Activated T-cell treated with anti-CD3 and anti-CD28 coated beads for 24 hours (primary cell): ENCODE results near the gene PBX1.

Experiments used
- DNase-seq: peaks from one replicate; pipeline ENCODE4 v3.0.0-alpha.2; 2020; ENCODE audit warnings: low read depth

The PBX1 gene

DNA sequence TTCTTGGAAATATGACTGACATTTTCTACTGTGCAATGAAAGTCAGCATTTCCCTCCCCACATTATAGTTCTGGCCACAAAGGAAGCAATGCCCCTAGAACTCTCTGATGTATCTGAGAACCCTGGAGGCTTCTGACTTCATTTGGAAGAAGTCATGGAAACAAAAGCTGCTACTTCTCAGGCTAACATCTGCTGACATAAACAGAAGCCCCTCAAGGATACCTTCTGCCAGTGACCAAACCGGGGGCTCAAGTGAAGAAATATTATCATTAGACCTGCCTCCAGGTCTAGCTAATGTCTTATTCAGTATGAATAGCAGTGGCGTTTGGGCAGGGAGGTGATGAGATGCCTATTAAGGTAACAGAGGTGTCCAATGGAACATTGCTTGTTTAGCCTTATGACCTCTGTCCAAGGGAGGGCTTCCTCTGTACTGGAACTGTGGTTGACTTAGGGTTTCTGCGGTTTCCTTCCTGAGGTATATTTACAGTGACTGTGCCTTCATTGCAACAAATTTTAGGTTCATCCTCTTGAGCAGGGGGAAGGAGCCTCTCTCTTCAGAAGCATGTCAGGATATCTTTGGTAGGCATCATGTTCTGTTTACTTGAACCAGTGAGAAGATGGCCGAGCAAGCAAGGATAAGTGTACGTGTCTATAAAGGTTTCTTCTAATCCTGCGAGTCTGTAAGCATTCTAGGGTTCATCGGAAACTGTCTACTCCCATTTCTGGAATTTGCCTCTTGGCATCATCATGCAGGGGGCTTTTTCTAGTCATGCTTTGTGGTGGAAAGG, 161.7 kb downstream of the PBX1 start:
- no peak for DNase-seq

DNA sequence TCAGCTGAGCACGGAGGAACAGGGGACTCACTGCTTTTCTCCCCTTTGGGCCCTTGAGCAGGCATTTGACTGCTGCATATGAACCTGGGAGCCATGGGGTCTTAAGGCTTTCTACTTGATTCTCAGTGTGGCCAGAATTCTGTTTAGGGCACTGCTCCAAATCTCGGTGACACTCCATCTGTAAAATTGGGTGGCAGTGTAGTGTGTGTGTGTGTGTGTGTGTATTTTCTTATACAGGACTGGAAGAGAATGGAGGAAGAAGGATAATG, 162.2 kb downstream of the PBX1 start:
- no peak for DNase-seq

DNA sequence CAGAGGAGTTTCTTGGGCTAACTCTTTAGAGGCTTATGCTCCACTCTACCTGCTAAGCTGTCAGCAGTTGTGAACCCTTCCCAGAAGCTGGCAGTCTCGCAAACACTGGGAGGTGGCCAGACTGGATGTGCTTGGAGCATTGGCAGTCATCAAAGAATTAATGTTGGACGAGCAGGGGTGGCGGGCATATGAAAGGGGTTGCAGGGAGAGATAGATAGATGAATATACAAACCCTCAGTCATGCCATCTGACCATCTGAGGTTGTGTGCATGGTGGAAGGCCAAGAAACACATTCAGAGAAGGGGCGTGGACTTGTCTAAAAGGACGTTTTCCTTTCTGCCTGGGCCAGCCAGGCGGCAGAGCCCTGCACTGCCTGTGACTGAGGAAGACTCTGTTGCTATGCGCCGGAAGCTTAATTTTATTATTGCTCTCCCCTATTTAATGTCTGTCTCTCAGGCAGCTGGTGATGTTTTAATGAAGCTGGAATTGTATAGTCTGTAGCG, 164.4 kb downstream of the PBX1 start:
- DNase-seq, result no peak

DNA sequence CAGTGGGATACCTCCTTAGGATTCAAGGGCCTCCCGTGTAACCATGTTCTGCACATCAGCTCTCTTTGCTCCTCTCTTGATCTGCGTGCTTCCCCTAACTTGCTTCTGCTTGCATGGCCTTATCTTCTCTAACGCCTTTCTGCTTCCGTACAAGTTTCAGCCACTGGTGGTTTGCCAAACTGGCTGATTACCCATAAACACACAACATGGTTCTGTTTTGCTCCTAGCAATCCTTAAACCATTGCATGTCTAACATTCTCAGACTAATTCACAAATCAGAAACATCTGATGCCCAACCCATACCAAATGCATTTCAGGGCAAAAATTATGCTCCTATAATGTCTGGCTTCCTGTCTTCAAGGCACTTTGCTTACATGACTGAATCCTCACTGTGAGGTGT, 166.4 kb downstream of the PBX1 start:
- DNase-seq, result no peak

DNA sequence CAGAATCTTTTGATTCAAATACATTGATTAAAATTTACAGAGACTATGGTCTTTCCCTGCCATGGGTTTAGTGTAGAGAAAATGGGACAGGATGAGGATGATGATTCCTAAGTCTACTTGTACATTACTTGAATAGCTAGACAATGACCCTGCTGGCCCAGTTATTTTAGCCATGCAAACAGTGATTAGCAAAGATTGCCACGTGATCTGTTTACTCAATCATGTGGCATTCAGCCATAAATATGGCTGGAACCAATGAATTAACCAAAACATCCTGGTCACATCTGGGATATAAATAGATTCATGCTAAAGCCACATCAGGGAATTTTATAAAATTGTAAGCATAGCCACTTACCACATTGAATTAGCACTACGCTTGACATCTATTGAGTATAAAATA, 167.3 kb downstream of the PBX1 start:
- DNase-seq, result no peak

DNA sequence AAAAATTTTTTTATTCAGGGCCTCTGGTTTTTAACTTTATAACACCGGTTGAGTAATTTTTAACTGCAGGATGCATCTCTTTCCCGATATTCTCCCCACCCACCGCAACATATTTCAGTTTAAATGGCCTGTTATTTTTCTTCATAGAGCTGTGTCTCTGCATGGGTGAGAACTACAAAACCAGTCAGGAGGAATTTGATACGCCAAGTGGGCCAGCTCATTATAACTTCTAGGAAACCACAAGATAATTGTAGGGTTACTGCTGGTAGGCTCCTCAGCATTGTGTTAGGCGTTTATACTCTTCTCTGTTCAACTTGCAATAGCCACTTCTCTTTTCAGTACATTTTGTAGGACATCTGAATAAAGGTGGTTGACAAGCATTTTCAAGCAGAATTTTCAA, 169.7 kb downstream of the PBX1 start:
- no peak for DNase-seq

DNA sequence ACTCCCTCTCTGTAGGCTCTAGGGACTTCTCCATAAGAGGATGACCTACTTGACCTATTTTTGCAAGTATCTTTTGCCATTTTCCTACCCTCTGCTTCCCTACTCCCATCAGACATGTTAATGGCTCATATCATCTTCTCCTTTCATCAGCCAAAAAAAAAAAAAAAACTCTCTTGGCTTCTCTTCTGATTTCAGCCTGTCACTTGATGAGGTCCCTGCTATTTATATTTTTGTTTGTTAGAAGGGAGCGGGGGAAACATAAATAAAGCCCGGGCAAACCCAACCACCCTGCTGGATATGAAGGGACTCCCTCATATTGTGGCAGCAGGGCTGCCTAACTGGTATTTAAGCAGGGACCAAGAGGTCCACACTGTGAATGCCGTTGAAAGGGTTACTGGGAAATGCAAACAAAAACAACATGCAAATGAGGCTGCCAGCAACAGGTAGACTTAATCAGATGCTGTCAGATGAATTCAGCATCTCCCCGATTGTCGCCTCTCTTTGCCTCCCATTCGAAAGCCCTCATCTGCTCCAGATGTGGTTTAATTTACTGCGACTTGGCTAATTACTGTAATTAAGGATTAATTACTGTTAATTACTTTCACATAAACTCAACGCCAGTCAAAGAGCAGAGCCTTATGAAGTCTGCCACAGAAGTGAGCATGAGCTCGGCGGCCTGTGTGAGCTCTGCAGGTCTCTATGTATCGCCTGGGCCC, 172.3 kb downstream of the PBX1 start:
- DNase-seq, result no peak

DNA sequence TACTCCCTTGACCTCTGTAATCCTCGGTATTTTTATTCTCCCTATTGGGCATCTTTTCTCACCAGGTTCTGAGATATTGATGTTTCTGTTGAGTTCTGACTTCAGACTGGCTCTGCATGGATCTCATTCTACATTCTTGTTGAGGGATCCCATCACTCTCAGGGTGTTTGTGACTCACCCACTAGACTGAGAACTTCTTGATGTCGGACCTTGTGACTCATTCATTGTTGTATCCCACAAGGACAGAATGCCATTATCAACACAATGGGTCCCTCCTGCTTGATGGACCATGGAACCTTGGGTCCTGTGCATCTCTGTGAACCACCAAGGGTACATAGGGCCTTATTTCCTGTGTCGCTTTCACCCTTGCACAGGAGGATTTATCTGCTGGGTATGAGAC, 174.1 kb downstream of the PBX1 start:
- no peak for DNase-seq

DNA sequence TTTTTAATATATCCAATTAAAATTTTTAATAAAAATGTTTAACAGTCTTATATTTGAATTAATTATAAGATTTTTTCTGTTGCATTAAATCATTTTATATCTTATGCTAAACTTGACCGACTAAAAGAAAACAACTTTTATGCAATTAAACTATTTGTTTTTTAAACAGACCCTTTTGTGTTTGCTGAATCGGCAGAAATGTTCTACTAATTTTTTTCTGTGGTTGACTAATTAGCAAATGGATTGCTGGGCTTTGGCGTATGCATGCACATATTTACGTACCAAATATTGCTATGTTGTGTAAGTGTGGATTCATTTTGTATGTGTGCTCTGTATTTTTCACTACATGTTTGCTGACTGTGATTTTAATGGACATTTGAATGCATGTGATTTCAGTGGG, 174.8 kb downstream of the PBX1 start:
- no peak for DNase-seq

DNA sequence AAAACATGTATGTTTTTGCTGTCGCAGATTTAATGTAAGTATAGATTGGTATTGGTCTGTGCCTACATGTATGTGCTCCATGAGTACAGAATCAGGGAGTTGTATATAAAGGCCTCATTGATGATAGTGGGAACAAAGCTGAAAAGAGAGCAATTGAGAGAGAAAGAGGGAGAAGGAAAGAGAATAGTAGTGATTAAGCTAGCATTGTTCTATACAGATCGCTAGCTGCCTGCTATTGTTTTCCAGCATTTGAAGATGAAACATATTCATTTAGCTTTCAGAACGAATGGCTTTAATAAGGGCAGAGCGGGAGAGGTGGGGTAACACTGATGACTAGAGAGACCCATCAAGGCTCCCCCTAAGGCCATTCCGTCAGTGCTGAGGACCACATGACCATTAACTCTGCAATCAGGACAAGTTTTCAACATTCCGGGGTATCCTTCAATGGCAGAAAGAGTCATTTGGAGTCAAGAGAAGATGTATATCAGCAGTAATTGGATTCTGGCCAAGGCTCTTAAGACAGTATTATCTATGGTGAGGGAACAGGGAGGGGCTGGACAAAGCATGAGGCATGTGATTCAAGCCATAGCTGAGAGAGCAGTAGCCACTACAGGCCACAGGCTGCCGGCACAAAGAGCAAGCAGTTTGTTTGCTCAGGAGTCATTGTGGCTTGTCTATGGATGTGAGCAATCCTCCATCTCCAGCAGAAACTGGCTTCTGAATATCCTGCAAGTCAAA, 176.5 kb downstream of the PBX1 start:
- no peak for DNase-seq

DNA sequence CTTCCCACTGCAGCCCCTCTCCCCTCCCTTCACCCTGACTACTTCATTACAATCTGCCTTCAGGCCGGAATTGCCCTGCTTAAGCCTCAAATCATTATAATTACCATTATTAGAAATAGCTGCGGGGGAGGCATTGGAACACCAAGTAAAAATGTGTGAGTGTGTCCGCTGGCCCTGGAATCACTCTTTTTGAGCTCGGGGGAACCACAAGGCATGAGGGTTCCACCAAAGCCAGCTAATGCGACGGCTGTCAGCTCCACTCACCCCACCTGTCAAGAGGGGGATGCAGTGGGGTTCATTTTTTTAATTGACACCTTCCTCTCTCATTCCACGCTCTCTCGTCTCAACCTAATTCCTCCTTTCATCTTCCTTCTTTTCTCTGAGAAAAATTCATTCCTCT, 177.2 kb downstream of the PBX1 start:
- DNase-seq, result no peak

DNA sequence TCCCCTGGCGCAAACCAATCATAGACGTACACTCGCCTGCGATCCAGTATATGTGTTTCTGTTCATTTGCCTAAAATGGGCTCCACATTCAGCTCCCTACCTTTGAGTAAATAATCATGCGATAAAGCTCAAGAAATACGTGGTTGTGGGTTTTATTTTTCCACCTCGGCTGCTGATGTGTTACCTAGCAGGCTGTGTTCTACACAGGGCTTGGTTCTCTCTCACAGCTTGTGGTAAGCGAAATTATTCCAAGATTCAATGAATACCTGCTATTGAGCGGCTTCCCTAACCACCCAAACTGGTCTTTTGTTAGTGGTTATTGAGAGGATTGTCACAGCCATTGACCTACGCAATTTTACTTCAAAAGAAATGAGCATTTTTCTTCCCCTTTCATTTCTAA, 180.2 kb downstream of the PBX1 start:
- no peak for DNase-seq

DNA sequence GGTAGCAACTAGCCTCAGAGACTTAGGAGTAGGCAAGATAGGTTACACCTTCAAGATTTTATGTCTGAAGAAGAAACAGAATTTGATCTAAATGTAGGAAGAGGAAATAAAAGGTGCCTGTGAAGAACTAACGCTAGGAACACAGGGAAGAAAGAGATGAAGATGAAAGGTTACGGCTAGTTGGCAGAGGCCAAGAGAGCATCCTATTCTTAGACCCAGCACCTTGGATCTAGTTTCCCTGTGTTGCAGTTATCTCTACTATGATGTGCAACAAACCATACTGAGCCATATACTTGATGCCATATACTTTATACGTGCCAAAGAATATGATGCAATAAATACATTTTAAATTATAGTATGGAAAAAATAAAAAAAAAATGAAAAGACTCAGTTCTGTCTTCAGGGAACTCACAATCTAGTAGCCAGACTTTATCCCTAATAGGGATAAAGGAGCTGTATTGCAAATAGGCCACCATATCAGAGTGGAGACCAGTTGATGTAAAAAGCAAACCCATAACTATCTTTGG, 181.1 kb downstream of the PBX1 start:
- DNase-seq, result no peak

DNA sequence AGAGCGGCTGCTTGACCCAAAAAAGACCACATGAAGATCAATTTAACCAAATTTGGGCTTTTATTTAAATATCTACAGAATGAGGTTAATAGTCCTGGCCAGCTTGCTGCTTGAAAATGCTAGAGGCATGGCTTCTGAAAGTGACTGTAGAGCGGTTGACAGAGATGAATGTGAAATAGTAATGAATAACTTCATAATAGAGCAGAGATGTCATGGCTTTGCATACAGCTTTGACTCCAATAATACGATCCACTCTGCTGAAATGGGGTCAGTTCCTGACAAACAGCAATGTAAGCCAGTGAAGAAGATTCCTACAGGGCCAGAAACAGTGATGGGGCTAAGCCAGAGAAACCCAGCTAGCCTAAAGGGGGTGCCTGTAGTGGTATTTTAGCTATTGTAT, 183.8 kb downstream of the PBX1 start:
- no peak for DNase-seq

DNA sequence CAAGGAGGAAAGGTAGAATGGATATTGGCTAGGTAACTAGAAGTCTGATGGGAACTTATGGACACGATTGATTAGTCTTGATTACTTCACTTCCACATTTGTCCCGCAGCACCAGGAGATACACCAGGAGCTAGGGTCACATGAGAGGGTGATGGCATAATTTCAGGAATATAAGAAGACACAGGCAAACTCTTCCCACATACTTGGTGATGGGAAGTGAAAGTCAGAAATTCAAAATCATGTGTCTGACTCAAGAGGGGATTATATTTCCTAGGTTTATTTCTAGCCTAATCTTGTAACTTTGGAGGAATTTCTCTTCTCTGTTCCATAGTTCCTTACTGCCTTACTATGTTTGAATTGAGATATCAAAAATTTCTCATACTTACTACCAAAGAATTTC, 185.0 kb downstream of the PBX1 start:
- no peak for DNase-seq

DNA sequence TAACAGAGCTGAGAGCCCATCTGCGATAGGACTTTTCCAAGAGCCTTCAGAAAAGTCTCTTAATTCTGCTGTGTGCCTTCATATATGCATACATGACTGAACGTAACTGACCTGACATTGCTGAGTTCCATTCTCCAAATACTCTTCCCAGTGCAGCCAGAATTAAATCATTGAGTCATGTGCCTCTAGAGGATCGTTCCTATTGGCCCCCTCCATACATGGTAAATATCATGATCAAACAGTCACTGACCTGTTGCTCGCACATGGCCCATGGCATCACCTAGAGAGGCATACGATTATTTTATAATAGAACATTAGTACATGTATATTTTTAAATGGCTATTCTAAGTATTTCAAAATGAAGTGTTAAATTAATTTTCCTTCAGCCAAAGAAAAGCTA, 186.8 kb downstream of the PBX1 start:
- no peak for DNase-seq

DNA sequence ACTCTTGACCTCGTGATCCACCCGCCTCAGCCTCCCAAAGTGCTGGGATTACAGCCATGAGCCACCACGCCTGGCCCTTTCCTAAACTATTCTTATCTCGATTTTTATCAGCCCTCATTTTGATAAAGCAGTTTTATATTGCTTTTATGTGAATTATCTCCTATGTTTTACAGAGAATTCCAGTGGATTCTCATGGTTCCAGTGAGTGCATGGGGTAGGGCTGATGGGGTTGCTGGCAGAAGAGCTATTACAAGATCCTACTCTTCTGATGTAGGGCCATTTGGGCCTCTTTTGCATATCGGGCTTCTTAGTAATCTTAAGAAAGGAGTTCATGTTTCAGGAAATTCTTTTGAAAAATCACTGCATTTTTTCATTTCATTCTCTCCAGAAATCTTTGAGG, 187.6 kb downstream of the PBX1 start:
- no peak for DNase-seq

DNA sequence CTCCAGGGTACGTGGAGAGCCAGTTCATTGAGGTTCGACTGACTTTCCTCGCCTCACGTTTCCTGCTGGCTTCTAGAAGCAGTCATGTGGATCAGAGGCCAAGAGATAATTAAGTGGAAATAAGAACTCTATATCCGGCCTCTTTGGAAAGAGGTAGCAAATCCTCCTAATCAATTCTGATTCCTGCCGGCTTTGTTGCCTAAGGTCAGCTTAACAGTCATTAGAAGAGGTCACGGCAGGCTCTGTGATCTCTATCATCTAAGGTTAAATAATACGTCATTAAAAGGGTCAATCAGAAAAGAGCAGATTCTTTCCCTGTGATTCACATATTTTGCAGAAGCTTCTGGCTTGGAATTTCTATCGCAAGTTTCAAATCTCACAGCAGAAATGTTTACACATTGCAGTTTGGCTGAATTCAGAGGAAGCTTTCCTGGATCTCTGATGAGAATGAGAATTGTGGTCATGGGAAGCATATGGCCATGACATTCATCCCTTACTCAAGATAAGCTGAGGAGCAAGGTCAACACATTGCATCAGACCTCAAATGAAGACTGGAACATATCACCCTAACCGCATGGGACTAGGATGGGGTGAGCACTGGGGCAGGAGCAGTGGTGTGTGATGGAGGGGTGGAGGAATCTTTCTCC, 189.4 kb downstream of the PBX1 start:
- DNase-seq, result no peak

DNA sequence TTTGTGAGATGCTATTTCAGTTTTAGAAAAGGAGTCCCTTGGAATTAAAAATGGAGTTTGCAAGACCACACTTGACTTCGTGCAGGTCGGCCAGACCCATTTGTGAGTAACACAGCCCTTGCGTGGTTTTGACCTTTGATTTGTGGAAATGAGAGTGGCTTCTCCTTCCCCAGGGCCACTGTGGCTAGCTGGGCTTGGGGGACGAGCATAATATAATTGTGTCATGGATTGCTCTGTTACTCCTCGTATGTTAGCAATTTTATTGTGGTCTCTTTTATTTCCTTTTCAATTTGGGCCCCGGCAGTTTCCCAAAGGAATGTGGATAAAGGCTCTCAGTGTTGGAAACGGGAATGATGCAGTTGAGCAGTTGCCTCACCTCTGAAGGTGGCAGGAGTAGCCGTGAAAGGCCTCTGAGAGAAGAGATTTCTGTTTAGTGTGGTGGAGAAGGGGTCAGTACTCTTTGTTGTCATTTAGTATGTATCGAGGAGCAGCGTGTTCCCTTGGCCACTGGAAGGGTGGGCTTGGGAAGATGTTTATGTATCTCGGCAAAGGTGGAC, 194.6 kb downstream of the PBX1 start:
- DNase-seq, result no peak

DNA sequence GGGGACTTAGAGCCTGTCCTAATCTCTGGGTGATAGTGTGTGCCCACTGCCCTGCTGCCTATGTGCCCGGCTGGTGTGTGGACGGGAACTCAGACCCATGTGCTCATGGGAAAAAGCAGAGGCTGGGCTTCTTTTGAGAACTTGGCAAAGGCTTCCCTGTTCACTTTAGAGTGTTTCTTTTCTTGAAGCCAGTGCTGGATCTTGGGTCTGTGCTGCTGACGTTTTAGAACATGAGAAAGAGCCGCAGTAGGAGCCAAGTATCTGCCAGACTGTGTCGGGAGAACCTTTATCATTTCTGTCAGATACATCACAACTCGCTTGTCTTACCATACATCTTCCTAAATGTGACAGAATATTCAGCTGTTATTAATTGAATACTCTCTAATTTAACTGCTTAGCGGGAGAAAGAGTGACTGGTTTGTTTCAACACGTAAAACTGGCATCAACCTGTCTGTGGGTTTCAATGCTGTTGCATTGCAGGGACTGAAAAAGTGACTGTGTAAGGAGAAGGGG, 195.2 kb downstream of the PBX1 start:
- DNase-seq, result no peak

DNA sequence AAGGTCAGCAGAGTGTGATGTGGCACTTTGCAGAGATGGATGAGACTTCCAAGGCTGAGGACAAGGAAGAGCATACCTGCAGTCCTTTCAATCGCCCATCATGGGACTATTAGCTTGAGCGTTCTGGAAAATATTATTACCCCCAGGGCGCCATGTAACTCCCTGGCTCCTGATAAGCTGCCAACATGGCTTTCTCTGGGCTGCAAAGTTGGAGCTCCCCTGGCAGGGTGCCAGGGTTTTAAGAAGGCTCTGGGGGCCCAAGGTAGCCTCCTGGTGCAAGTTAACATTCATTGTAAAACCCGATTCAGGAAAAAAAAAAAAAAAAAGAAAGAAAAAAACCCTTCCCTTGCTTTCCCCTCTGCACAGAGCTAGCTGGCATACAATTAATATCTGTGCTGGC, 196.7 kb downstream of the PBX1 start:
- no peak for DNase-seq

DNA sequence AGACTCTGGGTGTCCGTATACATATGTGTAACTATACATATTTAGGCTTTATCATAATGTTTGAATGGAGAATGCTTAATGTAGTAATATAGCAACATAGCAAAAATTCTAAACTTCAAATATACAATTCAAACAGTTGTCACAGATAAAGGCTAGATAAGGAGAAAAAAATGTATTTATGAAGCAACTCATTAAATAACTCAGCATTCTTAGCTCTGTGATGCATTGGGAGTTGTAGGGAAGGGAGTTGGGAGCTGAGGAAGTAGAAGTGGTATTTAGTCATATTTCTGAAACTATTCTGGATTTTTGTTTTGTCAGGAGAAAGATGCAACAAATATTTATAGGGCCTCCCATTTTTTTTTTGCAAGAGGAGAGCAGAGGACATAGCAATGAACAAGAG, 197.8 kb downstream of the PBX1 start:
- DNase-seq, result no peak
